Suprapubic skin (tissue), 4 donors: ENCODE measurements around the gene APH1B. TPM values are rescaled to one million over a fixed set of nuclear protein-coding genes. Genes with fewer than 3 reads are reported as not detected.

Experiments
- DNase-seq, 2 donors: peaks; one replicate each; pipeline ENCODE4 v3.0.0-alpha.2; 2019; ENCODE audit warnings: low spot score in 2 of 2
- H3K27ac ChIP-seq: fragments of 200-600 bp; sonication (generic); one replicate; pipeline ENCODE4 v1.5.1; 2019
- H3K27me3 ChIP-seq: fragments of 200-600 bp; sonication (generic); one replicate; pipeline ENCODE4 v1.5.1; 2019
- H3K36me3 ChIP-seq: fragments of 200-600 bp; sonication (generic); one replicate; pipeline ENCODE4 v1.5.1; 2019
- H3K4me1 ChIP-seq: fragments of 200-600 bp; sonication (generic); one replicate; pipeline ENCODE4 v1.5.1; 2019
- H3K4me3 ChIP-seq: fragments of 200-600 bp; sonication (generic); one replicate; pipeline ENCODE4 v1.5.1; 2019; ENCODE audit warnings: mild to moderate bottlenecking
- H3K9me3 ChIP-seq: fragments of 200-600 bp; sonication (generic); one replicate; pipeline ENCODE4 v1.5.1; 2019
- EP300 ChIP-seq: sonication (generic); formaldehyde crosslinking; IDR thresholded peaks from one replicate; pipeline ENCODE4 v1.6.1; 2017; ENCODE audit warnings: antibody characterized with exemption
- POLR2A ChIP-seq, 2 donors: fragments of 450-650 bp; IDR thresholded peaks; one replicate each; pipeline ENCODE4 v1.6.1; 2017; ENCODE audit warnings: antibody characterized with exemption in 2 of 2, mild to moderate bottlenecking in 2 of 2, moderate library complexity in 2 of 2
- POLR2AphosphoS5 ChIP-seq, 3 donors: sonication (generic); formaldehyde crosslinking; IDR thresholded peaks; one replicate each; pipeline ENCODE4 v1.6.1; 2017; ENCODE audit warnings: antibody characterized with exemption in 3 of 3
- WGBS: methylation state at CpG from one replicate; pipeline ENCODE4 v1.1.5; 2018; 5-methylcytosine and 5-hydroxymethylcytosine counted together
- total RNA-seq, 4 donors: library from RNA; depleted of rRNA; stranded (reverse); fragments of >200 nt; gene quantifications; one replicate each; pipeline ENCODE4 v1.1.0, GENCODE V29; 2016
- TF ChIP-seq, protein P1 (sequence below), 2 donors: fragments of 200-600 bp in 1 of 2; fragments of 450-650 bp in 1 of 2; sonication (generic) in 1 of 2; IDR thresholded peaks; one replicate each; pipeline ENCODE4 v1.5.1; 2016 to 2019; ENCODE audit warnings: antibody characterized with exemption in 2 of 2, mild to moderate bottlenecking in 1 of 2, moderate library complexity in 1 of 2

Gene APH1B
- total RNA-seq, 4 donors from 2014 or later: 4.5 to 12.1 (median 7.1) TPM

DNA sequence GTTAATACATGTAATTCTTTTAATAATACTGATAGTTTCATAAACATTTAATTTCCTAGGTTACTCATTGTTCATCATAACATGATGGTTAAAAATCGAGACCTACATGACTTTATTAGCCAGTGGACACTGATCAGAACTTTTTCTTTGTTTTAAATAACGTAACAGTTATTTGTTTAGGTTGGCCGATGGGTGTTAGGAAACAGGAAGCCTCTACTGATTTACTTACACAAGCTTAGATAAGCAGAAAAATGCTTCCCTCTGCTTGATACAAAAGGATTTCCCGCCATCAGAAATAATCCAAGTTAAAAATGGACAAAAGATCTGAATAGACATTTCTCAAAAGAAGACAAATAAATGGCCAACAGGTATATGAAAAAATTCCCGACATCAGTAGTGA, 16.6 kb upstream of the APH1B start:
- TF ChIP-seq EP300 (no peak), POLR2A (IDR thresholded peaks at IDR 0.05) (no peak), POLR2AphosphoS5 (IDR thresholded peaks at IDR 0.05) (no peak)
- H3K27me3 ChIP-seq: no peaks in the 10 kb centered on the region
- H3K4me1 ChIP-seq: peaks cover 5% of the 10 kb centered on the region
- WGBS: 91% methylated on average over 5 of the region's 5 CpGs
- H3K9me3 ChIP-seq: no peaks in the 10 kb centered on the region
- no peak for DNase-seq
- H3K4me3 ChIP-seq: no peak overlapping the region
- H3K27ac ChIP-seq: no peak overlapping the region
- H3K36me3 ChIP-seq: peaks cover 41% of the 10 kb centered on the region

DNA sequence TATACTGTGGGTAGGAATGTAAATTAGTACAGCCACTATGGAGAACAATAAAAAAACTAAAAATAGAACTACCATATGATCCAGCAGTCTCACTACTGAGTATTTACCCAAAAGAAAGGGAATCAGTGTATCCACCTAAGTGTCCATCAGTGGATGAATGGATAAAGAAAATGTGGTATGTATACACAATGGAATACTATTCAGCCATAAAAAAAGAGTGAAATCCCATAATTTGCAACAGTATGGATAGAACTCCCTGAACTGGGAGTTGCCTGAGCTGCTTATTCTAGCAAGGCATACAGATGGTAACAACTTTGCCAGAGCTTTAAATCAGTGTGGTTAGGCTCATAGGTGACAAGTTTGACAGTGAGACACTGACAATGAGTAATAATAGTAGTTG, 16.1 kb upstream of the APH1B start:
- Histone ChIP-seq H3K27ac (no peak overlapping the region), H3K4me1 (peaks cover 4% of the 10 kb centered on the region), H3K4me3 (no peak overlapping the region), H3K27me3 (no peaks in the 10 kb centered on the region), H3K36me3 (peaks cover 41% of the 10 kb centered on the region), H3K9me3 (no peaks in the 10 kb centered on the region)
- TF ChIP-seq EP300: no peak
- TF ChIP-seq, protein P1, sequence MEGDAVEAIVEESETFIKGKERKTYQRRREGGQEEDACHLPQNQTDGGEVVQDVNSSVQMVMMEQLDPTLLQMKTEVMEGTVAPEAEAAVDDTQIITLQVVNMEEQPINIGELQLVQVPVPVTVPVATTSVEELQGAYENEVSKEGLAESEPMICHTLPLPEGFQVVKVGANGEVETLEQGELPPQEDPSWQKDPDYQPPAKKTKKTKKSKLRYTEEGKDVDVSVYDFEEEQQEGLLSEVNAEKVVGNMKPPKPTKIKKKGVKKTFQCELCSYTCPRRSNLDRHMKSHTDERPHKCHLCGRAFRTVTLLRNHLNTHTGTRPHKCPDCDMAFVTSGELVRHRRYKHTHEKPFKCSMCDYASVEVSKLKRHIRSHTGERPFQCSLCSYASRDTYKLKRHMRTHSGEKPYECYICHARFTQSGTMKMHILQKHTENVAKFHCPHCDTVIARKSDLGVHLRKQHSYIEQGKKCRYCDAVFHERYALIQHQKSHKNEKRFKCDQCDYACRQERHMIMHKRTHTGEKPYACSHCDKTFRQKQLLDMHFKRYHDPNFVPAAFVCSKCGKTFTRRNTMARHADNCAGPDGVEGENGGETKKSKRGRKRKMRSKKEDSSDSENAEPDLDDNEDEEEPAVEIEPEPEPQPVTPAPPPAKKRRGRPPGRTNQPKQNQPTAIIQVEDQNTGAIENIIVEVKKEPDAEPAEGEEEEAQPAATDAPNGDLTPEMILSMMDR (IDR thresholded peaks at IDR 0.05): no peak
- no peak for TF ChIP-seq POLR2AphosphoS5 (IDR thresholded peaks at IDR 0.05)
- no peak for TF ChIP-seq POLR2A (IDR thresholded peaks at IDR 0.05)
- no peak for DNase-seq

DNA sequence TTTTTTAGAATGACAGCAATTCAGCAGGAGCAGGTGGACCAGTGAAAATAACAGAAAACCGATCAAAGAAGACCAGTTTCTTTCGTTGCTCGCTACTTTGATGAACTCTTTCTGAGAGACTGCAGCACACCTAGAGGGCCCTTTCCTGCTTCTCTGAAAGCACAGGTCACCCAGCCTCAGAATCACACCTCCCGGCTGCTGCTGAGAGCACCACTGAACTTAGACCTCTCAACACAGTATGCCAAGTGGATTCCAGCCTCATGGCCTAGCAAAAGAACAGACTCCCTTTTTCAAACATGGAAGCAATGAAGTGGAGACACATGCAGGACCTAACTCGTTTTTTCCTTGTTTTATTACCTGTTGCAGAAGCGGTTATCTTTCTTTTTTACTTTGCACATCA, 13.9 kb upstream of the APH1B start:
- no peak for TF ChIP-seq EP300
- no peak for TF ChIP-seq POLR2A (IDR thresholded peaks at IDR 0.05)
- TF ChIP-seq POLR2AphosphoS5 (IDR thresholded peaks at IDR 0.05): no peak
- TF ChIP-seq, protein P1 (IDR thresholded peaks at IDR 0.05): no peak

DNA sequence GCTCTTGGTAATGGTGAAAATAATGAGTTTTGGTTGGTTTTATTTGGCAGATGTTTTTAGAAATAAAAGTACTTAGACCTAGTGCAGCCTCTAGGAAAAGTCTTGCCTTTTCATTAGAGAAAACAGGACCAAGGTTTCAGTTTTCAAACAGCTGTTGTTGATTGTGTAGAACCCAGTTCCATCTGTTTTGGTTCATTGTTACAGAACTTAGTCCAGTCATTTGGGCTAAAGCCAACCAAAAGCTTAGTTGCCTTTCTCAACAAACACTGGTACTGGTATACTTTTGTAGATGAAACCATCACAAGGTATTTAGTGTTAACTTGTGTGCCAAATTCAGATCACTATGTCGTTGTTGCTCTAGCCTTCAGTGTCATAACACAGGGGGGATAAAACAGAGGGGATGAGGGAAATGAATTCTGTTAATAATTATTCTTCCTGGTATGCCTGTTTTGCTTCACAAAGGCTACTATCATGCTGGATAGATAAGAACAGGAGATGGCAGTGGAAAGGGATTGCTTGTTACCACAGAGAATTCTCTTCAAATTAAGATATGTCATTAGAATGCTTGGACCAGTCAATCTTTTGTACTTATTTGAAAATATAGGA, 12.6 kb upstream of the APH1B start:
- Histone ChIP-seq H3K27ac (no peak overlapping the region), H3K9me3 (no peaks in the 10 kb centered on the region), H3K4me1 (no peaks in the 10 kb centered on the region), H3K4me3 (no peak overlapping the region), H3K36me3 (peaks cover 30% of the 10 kb centered on the region), H3K27me3 (no peaks in the 10 kb centered on the region)
- 62% methylated on average over 1 of the region's 1 CpG for WGBS
- no peak for DNase-seq
- TF ChIP-seq EP300: no peak
- TF ChIP-seq, protein P1 (IDR thresholded peaks at IDR 0.05): no peak
- TF ChIP-seq POLR2AphosphoS5 (IDR thresholded peaks at IDR 0.05): no peak
- no peak for TF ChIP-seq POLR2A (IDR thresholded peaks at IDR 0.05)

More for the DNA sequence above, 13.9 kb upstream of the APH1B start:
- 95% methylated on average over 6 of the region's 6 CpGs for WGBS
- H3K4me1 ChIP-seq: no peaks in the 10 kb centered on the region
- no peak for DNase-seq
- H3K27ac ChIP-seq: no peak overlapping the region
- no peaks in the 10 kb centered on the region for H3K27me3 ChIP-seq
- H3K9me3 ChIP-seq: no peaks in the 10 kb centered on the region
- no peak overlapping the region for H3K4me3 ChIP-seq
- peaks cover 38% of the 10 kb centered on the region for H3K36me3 ChIP-seq

DNA sequence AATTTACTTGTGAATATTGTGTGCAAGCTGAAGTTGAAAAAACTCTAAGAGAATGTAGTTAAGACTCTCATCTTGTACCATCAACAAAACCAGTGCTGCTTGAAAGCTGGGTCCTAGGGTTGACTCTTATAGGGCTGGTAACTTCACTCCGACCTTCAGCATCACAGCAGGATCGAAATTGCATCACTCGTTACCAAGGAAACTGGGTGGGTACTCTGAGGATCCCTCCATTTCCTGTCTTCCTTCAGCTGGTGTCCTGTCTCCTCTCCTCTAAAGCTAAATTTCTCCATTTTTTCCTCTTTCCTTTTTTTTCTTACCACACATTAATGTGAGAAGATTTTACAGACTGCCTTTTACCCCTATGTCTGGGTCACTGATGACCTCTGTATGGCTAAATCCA, 3.0 kb upstream of the APH1B start:
- 85% methylated on average over 3 of the region's 3 CpGs for WGBS
- Histone ChIP-seq H3K9me3 (no peaks in the 10 kb centered on the region), H3K27me3 (no peaks in the 10 kb centered on the region), H3K4me1 (peaks cover 21% of the 10 kb centered on the region), H3K4me3 (no peak overlapping the region), H3K36me3 (no peaks in the 10 kb centered on the region), H3K27ac (no peak overlapping the region)
- DNase-seq: no peak
- TF ChIP-seq EP300: no peak
- no peak for TF ChIP-seq POLR2A (IDR thresholded peaks at IDR 0.05)
- TF ChIP-seq POLR2AphosphoS5 (IDR thresholded peaks at IDR 0.05): no peak
- TF ChIP-seq, protein P1 (IDR thresholded peaks at IDR 0.05): no peak
